SK-N-SH treated with all-trans-retinoic acid at 6 μM for 48 hours (cell line): ENCODE data around the gene SLC7A7.

Source experiments
- ATAC-seq: fragments of 200-7000 bp; cut with Tn5 transposase; 3 replicates; pipeline ENCODE4 v1.9.1; 2020; ENCODE audit warnings: mild to moderate bottlenecking, moderate library complexity
- ARNTL ChIP-seq: fragments of 450-650 bp; formaldehyde crosslinking; IDR thresholded peaks from 2 replicates; pipeline ENCODE4 v1.5.0; 2020; ENCODE audit warnings: low read depth, mild to moderate bottlenecking, moderate library complexity, borderline replicate concordance
- BACH2 ChIP-seq: fragments of 250-450 bp; sonication (Bioruptor Pico); IDR thresholded peaks from 2 replicates; pipeline ENCODE4 v1.9.0; 2021; ENCODE audit warnings: mild to moderate bottlenecking, borderline replicate concordance
- CSDC2 ChIP-seq: fragments of 250-450 bp; sonication (Bioruptor Pico); IDR thresholded peaks from 2 replicates; pipeline ENCODE4 v1.5.0; 2020; ENCODE audit warnings: mild to moderate bottlenecking, moderate library complexity
- ESRRG ChIP-seq: fragments of 250-450 bp; sonication (Bioruptor Pico); IDR thresholded peaks from 2 replicates; pipeline ENCODE4 v1.6.1; 2021; ENCODE audit warnings: mild to moderate bottlenecking
- GLIS3 ChIP-seq: fragments of 250-450 bp; sonication (Bioruptor Pico); IDR thresholded peaks from 2 replicates; pipeline ENCODE4 v1.5.0; 2020; ENCODE audit warnings: mild to moderate bottlenecking, moderate library complexity
- ISL1 ChIP-seq: fragments of 250-450 bp; sonication (Bioruptor Pico); IDR thresholded peaks from 2 replicates; pipeline ENCODE4 v2.1.2; 2022; ENCODE audit warnings: mild to moderate bottlenecking, moderate library complexity
- OSR1 ChIP-seq: fragments of 250-450 bp; sonication (Bioruptor Pico); IDR thresholded peaks from 2 replicates; pipeline ENCODE4 v1.8.0; 2022; ENCODE audit warnings: moderate library complexity, mild to moderate bottlenecking, inconsistent platforms
- RARB ChIP-seq: fragments of 250-450 bp; sonication (Bioruptor Pico); IDR thresholded peaks from 2 replicates; pipeline ENCODE4 v1.8.0; 2021; ENCODE audit warnings: mild to moderate bottlenecking, moderate library complexity
- TCF4 ChIP-seq: fragments of 250-450 bp; sonication (Bioruptor Pico); IDR thresholded peaks from 2 replicates; pipeline ENCODE4 v1.8.0; 2021; ENCODE audit warnings: mild to moderate bottlenecking, moderate library complexity, borderline replicate concordance
- TOX ChIP-seq: fragments of 250-450 bp; sonication (Bioruptor Pico); IDR thresholded peaks from 2 replicates; pipeline ENCODE4 v1.8.0; 2021; ENCODE audit warnings: mild to moderate bottlenecking, moderate library complexity, borderline replicate concordance
- ZC3H10 ChIP-seq: fragments of 250-450 bp; sonication (Bioruptor Pico); IDR thresholded peaks from 2 replicates; pipeline ENCODE4 v1.5.1; 2021; ENCODE audit warnings: mild to moderate bottlenecking, moderate library complexity
- ZFP3 ChIP-seq: fragments of 250-450 bp; sonication (Bioruptor Pico); IDR thresholded peaks from 2 replicates; pipeline ENCODE4 v1.5.0; 2020; ENCODE audit warnings: mild to moderate bottlenecking, moderate library complexity
- ZFP30 ChIP-seq: fragments of 450-650 bp; formaldehyde crosslinking; IDR thresholded peaks from 2 replicates; pipeline ENCODE4 v1.5.0; 2022; ENCODE audit warnings: mild to moderate bottlenecking, moderate library complexity
- ZNF565 ChIP-seq: fragments of 450-650 bp; formaldehyde crosslinking; conservative IDR thresholded peaks from 2 replicates; pipeline ENCODE4 v1.5.0; 2020; ENCODE audit warnings: low read depth, mild to moderate bottlenecking, moderate library complexity
- ZNF70 ChIP-seq: fragments of 450-650 bp; formaldehyde crosslinking; IDR thresholded peaks from 2 replicates; pipeline ENCODE4 v1.5.0; 2020; ENCODE audit warnings: mild to moderate bottlenecking, moderate library complexity
- ZNF8 ChIP-seq: fragments of 450-650 bp; formaldehyde crosslinking; IDR thresholded peaks from 2 replicates; pipeline ENCODE4 v1.5.0; 2020; ENCODE audit warnings: mild to moderate bottlenecking, moderate library complexity
- TF ChIP-seq, protein P1 (sequence below): fragments of 250-450 bp; sonication (Bioruptor Pico); IDR thresholded peaks from 2 replicates; pipeline ENCODE4 v1.8.0; 2021; ENCODE audit warnings: low read depth, mild to moderate bottlenecking, moderate library complexity, borderline replicate concordance
- TF ChIP-seq, protein P2 (sequence below): fragments of 250-450 bp; sonication (Bioruptor Pico); IDR thresholded peaks from 2 replicates; pipeline ENCODE4 v1.5.1; 2021; ENCODE audit warnings: mild to moderate bottlenecking, moderate library complexity
- TF ChIP-seq, protein P3 (sequence below): fragments of 250-450 bp; sonication (Bioruptor Pico); IDR thresholded peaks from 2 replicates; pipeline ENCODE4 v1.5.0; 2020; ENCODE audit warnings: mild to moderate bottlenecking, moderate library complexity
- TF ChIP-seq, protein P4 (sequence below): fragments of 250-450 bp; sonication (Bioruptor Pico); IDR thresholded peaks from 2 replicates; pipeline ENCODE4 v1.8.0; 2020; ENCODE audit warnings: mild to moderate bottlenecking, moderate library complexity, borderline replicate concordance
- TF ChIP-seq, protein P5 (sequence below): fragments of 250-450 bp; sonication (Bioruptor Pico); IDR thresholded peaks from 2 replicates; pipeline ENCODE4 v1.5.1; 2020; ENCODE audit warnings: low read depth, mild to moderate bottlenecking, moderate library complexity

Gene SLC7A7

DNA sequence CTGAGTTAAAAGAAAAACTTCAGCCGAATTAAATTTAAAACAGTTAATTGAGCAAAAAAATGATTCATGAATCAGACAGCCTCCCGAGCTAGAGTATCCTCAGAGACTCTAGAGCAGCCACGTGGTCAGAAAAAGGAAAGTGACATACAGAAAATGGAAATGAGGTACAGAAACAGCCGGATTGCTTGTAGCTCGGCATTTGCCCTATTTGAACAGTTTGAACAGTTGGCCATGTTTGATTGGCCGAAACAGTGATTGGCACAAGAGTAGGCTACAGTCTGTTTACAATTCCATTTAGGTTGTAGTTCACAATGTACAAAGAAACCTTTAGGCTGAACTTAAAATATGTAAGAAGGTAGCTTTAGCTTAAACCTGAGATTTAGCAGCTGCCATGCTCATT is 61.6 kb downstream of the SLC7A7 start:
- no peak for ATAC-seq
- TF ChIP-seq OSR1 (CRISPR knock-in tag), result no peak
- TF ChIP-seq TCF4 (CRISPR knock-in tag), result no peak
- no peak for TF ChIP-seq ZNF565 (CRISPR knock-in tag)
- no peak for TF ChIP-seq ZC3H10 (CRISPR knock-in tag)
- TF ChIP-seq RARB, result no peak
- no peak for TF ChIP-seq TOX (CRISPR knock-in tag)
- no peak for TF ChIP-seq ZNF70 (CRISPR knock-in tag)
- TF ChIP-seq, protein P1, sequence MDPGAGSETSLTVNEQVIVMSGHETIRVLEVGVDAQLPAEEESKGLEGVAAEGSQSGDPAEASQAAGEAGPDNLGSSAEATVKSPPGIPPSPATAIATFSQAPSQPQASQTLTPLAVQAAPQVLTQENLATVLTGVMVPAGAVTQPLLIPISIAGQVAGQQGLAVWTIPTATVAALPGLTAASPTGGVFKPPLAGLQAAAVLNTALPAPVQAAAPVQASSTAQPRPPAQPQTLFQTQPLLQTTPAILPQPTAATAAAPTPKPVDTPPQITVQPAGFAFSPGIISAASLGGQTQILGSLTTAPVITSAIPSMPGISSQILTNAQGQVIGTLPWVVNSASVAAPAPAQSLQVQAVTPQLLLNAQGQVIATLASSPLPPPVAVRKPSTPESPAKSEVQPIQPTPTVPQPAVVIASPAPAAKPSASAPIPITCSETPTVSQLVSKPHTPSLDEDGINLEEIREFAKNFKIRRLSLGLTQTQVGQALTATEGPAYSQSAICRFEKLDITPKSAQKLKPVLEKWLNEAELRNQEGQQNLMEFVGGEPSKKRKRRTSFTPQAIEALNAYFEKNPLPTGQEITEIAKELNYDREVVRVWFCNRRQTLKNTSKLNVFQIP, result no peak
- no peak for TF ChIP-seq ISL1 (CRISPR knock-in tag)
- TF ChIP-seq, protein P2, sequence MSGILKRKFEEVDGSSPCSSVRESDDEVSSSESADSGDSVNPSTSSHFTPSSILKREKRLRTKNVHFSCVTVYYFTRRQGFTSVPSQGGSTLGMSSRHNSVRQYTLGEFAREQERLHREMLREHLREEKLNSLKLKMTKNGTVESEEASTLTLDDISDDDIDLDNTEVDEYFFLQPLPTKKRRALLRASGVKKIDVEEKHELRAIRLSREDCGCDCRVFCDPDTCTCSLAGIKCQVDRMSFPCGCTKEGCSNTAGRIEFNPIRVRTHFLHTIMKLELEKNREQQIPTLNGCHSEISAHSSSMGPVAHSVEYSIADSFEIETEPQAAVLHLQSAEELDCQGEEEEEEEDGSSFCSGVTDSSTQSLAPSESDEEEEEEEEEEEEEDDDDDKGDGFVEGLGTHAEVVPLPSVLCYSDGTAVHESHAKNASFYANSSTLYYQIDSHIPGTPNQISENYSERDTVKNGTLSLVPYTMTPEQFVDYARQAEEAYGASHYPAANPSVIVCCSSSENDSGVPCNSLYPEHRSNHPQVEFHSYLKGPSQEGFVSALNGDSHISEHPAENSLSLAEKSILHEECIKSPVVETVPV, result no peak
- TF ChIP-seq CSDC2 (CRISPR knock-in tag), result no peak
- TF ChIP-seq ZFP30 (CRISPR knock-in tag), result no peak
- TF ChIP-seq, protein P3, sequence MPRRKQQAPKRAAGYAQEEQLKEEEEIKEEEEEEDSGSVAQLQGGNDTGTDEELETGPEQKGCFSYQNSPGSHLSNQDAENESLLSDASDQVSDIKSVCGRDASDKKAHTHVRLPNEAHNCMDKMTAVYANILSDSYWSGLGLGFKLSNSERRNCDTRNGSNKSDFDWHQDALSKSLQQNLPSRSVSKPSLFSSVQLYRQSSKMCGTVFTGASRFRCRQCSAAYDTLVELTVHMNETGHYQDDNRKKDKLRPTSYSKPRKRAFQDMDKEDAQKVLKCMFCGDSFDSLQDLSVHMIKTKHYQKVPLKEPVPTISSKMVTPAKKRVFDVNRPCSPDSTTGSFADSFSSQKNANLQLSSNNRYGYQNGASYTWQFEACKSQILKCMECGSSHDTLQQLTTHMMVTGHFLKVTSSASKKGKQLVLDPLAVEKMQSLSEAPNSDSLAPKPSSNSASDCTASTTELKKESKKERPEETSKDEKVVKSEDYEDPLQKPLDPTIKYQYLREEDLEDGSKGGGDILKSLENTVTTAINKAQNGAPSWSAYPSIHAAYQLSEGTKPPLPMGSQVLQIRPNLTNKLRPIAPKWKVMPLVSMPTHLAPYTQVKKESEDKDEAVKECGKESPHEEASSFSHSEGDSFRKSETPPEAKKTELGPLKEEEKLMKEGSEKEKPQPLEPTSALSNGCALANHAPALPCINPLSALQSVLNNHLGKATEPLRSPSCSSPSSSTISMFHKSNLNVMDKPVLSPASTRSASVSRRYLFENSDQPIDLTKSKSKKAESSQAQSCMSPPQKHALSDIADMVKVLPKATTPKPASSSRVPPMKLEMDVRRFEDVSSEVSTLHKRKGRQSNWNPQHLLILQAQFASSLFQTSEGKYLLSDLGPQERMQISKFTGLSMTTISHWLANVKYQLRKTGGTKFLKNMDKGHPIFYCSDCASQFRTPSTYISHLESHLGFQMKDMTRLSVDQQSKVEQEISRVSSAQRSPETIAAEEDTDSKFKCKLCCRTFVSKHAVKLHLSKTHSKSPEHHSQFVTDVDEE (CRISPR knock-in tag), result no peak
- no peak for TF ChIP-seq ARNTL (CRISPR knock-in tag)
- TF ChIP-seq, protein P4, sequence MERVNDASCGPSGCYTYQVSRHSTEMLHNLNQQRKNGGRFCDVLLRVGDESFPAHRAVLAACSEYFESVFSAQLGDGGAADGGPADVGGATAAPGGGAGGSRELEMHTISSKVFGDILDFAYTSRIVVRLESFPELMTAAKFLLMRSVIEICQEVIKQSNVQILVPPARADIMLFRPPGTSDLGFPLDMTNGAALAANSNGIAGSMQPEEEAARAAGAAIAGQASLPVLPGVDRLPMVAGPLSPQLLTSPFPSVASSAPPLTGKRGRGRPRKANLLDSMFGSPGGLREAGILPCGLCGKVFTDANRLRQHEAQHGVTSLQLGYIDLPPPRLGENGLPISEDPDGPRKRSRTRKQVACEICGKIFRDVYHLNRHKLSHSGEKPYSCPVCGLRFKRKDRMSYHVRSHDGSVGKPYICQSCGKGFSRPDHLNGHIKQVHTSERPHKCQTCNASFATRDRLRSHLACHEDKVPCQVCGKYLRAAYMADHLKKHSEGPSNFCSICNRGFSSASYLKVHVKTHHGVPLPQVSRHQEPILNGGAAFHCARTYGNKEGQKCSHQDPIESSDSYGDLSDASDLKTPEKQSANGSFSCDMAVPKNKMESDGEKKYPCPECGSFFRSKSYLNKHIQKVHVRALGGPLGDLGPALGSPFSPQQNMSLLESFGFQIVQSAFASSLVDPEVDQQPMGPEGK (CRISPR knock-in tag), result no peak
- TF ChIP-seq ZNF8 (CRISPR knock-in tag), result no peak
- TF ChIP-seq, protein P5, sequence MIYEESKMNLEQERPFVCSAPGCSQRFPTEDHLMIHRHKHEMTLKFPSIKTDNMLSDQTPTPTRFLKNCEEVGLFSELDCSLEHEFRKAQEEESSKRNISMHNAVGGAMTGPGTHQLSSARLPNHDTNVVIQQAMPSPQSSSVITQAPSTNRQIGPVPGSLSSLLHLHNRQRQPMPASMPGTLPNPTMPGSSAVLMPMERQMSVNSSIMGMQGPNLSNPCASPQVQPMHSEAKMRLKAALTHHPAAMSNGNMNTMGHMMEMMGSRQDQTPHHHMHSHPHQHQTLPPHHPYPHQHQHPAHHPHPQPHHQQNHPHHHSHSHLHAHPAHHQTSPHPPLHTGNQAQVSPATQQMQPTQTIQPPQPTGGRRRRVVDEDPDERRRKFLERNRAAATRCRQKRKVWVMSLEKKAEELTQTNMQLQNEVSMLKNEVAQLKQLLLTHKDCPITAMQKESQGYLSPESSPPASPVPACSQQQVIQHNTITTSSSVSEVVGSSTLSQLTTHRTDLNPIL (CRISPR knock-in tag), result no peak
- no peak for TF ChIP-seq ESRRG (CRISPR knock-in tag)
- TF ChIP-seq BACH2 (CRISPR knock-in tag), result no peak
- TF ChIP-seq ZFP3 (CRISPR knock-in tag), result no peak

DNA sequence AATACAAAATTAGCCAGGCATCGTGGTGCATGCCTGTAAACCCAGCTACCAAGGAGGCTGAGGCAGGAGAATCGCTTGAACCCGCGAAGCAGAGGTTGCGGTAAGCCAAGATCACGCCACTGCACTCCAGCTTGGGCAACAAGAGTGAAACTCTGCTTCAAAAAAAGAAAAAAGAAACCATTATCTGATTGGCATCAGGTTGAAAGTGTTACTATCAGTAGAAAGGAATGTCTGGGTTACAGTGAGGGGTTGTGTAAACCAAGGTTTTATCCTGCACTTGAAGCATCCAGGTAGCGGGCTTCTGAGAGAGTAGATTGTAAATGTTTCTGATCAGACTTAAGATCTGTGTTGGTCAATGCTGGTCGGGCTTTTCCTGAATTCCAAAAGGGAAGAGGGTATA is 62.8 kb downstream of the SLC7A7 start:
- no peak for ATAC-seq
- TF ChIP-seq ZFP30 (CRISPR knock-in tag) (no peak), OSR1 (CRISPR knock-in tag) (no peak), RARB (no peak), GLIS3 (no peak)

DNA sequence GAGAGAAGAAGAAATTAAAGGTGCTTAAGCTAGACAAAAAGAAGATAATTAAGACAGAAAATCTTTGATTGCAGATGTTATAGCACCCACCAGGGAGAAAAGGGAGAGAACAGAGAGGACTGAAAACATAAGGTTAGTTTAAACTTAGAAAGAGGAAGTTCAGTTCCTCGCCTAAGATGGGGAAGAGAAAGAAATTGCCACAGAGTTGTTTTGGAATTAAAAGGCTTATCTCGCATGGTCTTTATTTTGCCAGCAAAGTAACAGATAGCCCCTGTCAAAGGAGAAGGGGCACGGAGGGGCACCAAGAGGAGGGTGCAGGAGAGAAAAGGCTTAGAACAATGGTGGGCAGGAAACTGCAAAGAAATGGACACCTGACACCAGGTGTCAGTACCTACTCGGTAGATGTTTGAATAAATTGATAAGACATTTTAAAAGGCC is 66.6 kb downstream of the SLC7A7 start:
- ATAC-seq, result no peak
- no peak for TF ChIP-seq ZFP30 (CRISPR knock-in tag)

DNA sequence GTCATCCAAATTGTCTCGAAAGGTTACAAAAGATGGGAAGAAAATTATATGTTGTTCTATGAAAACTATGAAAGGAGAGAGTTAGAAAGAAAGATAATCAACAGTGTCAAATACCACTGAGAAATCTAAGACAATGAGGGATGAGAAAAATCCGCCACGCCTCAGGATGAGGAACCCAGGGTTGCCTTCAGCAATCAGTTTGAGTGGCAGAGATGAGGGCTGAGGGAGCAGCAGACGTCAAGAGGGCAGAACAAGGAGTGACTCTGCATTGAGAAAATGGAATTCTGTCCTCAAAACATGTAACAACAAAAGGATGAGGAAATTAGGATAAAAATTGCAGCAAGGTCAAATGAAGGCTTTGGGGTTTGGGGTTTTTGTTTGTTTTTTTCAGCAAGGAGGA is 67.0 kb downstream of the SLC7A7 start:
- no peak for ATAC-seq
- TF ChIP-seq ZNF8 (CRISPR knock-in tag) (no peak), OSR1 (CRISPR knock-in tag) (no peak), ZNF70 (CRISPR knock-in tag) (no peak), TCF4 (CRISPR knock-in tag) (no peak)
- TF ChIP-seq, all 23 proteins: peak for 0
